GM21825 (cell line): ENCODE measurements around the gene CDYL.
A peak's percentile ranks its signal among the peaks of the same experiment; 100 is the strongest.

Source experiments
- ATAC-seq: cut with Tn5 transposase; IDR thresholded peaks from one replicate; pipeline ENCODE4 v1.9.1; 2021; ENCODE audit warnings: mild to moderate bottlenecking, moderate library complexity; ENCODE audit not compliant: unreplicated experiment

CDYL gene

GRCh38 chr6:4773181-4773580, 3.0 kb upstream of the CDYL start:
- no peak for ATAC-seq

GRCh38 chr6:4774296-4774695, 1.9 kb upstream of the CDYL start:
- ATAC-seq = no peak

- ATAC-seq = no peak
Measured at GRCh38 chr6:4774715-4775493, 1.3 kb upstream of the CDYL start.

- ATAC-seq = peak; percentile 47
Measured at GRCh38 chr6:4775494-4776130, 592 bp upstream of the CDYL start.

- no peak for ATAC-seq
Measured at GRCh38 chr6:4776493-4777393, 539 bp downstream of the CDYL start.

GRCh38 chr6:4777394-4777935, 1.3 kb downstream of the CDYL start:
- ATAC-seq = no peak

GRCh38 chr6:4778086-4778485, 1.9 kb downstream of the CDYL start:
- ATAC-seq = no peak

GRCh38 chr6:4780360-4780812, 4.2 kb downstream of the CDYL start:
- no peak for ATAC-seq

- ATAC-seq = peak; percentile 43
Measured at GRCh38 chr6:4781426-4781825, 5.2 kb downstream of the CDYL start.

- ATAC-seq = no peak
Measured at GRCh38 chr6:4781967-4782575, 5.9 kb downstream of the CDYL start.

- no peak for ATAC-seq
Measured at GRCh38 chr6:4786996-4787395, 10.8 kb downstream of the CDYL start.

GRCh38 chr6:4788482-4788881, 12.3 kb downstream of the CDYL start:
- ATAC-seq = no peak

- ATAC-seq = peak; percentile 97
Measured at GRCh38 chr6:4788953-4789584, 12.9 kb downstream of the CDYL start.

- no peak for ATAC-seq
Measured at GRCh38 chr6:4790158-4790899, 14.1 kb downstream of the CDYL start.

GRCh38 chr6:4794140-4794707, 18.0 kb downstream of the CDYL start:
- no peak for ATAC-seq

GRCh38 chr6:4797587-4797986, 21.4 kb downstream of the CDYL start:
- no peak for ATAC-seq

GRCh38 chr6:4799912-4800311, 23.7 kb downstream of the CDYL start:
- no peak for ATAC-seq

GRCh38 chr6:4800662-4801061, 24.5 kb downstream of the CDYL start:
- ATAC-seq = no peak

- ATAC-seq = peak; percentile 67
Measured at GRCh38 chr6:4801491-4802110, 25.4 kb downstream of the CDYL start.
